ENCODE measurements around the gene CCDC13. TPM values are rescaled to one million over a fixed set of nuclear protein-coding genes. Genes with fewer than 3 reads are reported as not detected.

The CCDC13 gene
- total and polyA plus RNA-seq, 2 experiments from 2014 or later = 0.27 to 0.45 TPM

- TF ChIP-seq ZNF462 (CRISPR knock-in tag; IDR thresholded peaks at IDR 0.05) (no peak), ZNF114 (CRISPR knock-in tag; IDR thresholded peaks at IDR 0.05) (no peak), EZH2 (IDR thresholded peaks at IDR 0.05; ENCODE audit: low read depth, unreplicated experiment) (no peak), STAT1 (IDR thresholded peaks at IDR 0.05; ENCODE audit: unreplicated experiment) (no peak), JUNB (IDR thresholded peaks at IDR 0.05; ENCODE audit: unreplicated experiment) (no peak), NANOG (IDR thresholded peaks at IDR 0.05; ENCODE audit: borderline replicate concordance) (no peak)
Measured at GRCh38 chr3:42780398-42780797, 7.3 kb upstream of the CCDC13 start (continued).

DNA sequence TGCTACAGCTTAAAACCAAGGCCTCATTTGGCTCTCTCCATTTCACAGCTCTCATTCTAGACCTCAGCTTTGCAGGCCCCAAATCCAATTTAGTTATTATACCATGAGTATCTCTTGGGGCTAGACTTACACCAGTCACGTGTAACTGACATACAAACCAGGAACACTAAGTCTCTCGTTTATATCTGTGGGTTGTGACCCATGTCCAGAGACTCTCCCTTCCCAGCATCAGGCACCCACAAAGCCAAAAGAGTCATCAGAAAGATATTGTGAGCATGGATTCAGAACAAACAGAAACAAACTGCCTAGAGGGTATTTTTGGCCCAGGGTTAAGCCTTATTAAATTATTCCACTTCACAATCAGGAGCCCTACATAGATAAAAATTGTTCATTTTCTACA lies 5.6 kb upstream of the CCDC13 start:
- Mint-ChIP-seq H3K9me3 (no peaks in the 10 kb centered on the region; the same call in 2 of the 3 replicates), H3K36me3 (ENCODE audit: low read depth) (peaks cover 7% of the 10 kb centered on the region; the same call in 2 of the 3 replicates), H3K27ac (0 out of 2 replicates have a peak overlapping the region, but pooled peaks have one; percentile 54), H3K27me3 (ENCODE audit: insufficient read depth, low read depth, poor library complexity) (peaks cover 4% of the 10 kb centered on the region), H3K4me1 (peaks cover under 1% of the 10 kb centered on the region; the same call in 1 of the 3 replicates), H3K4me3 (no peak overlapping the region)
- no peak overlapping the region for H2AFZ ChIP-seq
- peaks cover 3% of the 10 kb centered on the region; the same call in 1 of the 2 replicates for H4K20me1 ChIP-seq (replicated peaks; ENCODE audit: insufficient read depth)
- H3K4me2 ChIP-seq = no peak overlapping the region
- no peaks in the 10 kb centered on the region; the same call in 1 of the 2 replicates for H3K79me2 ChIP-seq (replicated peaks; ENCODE audit: insufficient read depth)
- ATAC-seq = no peak
- no peak for DNase-seq (ENCODE audit: low spot score)
- H3F3A ChIP-seq (replicated peaks; ENCODE audit: low read depth) = no peaks in the 10 kb centered on the region
- H3K4me1 ChIP-seq (ENCODE audit: insufficient read depth) = peaks cover under 1% of the 10 kb centered on the region; the same call in 1 of the 2 replicates
- no peaks in the 10 kb centered on the region for H3K27me3 ChIP-seq (ENCODE audit: insufficient read depth)
- no peak overlapping the region for H3K27ac ChIP-seq (ENCODE audit: low read depth)
- H3K4me3 ChIP-seq = no peak overlapping the region
- no peak for TF ChIP-seq STAT1 (IDR thresholded peaks at IDR 0.05; ENCODE audit: unreplicated experiment)
- TF ChIP-seq CTCF (conservative IDR thresholded peaks at IDR 0.05; ENCODE audit: low read depth in 2 of 2) = no peak
- no peak for TF ChIP-seq POLR2AphosphoS5 (IDR thresholded peaks at IDR 0.05; ENCODE audit: low read depth)
- TF ChIP-seq NANOG (IDR thresholded peaks at IDR 0.05; ENCODE audit: borderline replicate concordance) = no peak
- peaks cover 4% of the 10 kb centered on the region; the same call in 1 of the 2 replicates for H3K36me3 ChIP-seq (ENCODE audit: insufficient read depth)
- no peaks in the 10 kb centered on the region for H3K9me2 ChIP-seq (ENCODE audit: insufficient read depth)
